Thyroid gland (tissue), 4 donors: ENCODE measurements around the gene DEK. TPM values are rescaled to one million over a fixed set of nuclear protein-coding genes. Genes with fewer than 3 reads are reported as not detected.
"Not testable (repeated sequence)": the region's sequence is repeated elsewhere in the genome, so short reads cannot be mapped to it uniquely, and the experiment has no call there.

ENCODE experiments used
- DNase-seq, 2 donors: peaks; one replicate each; pipeline ENCODE4 v3.0.0-alpha.2; 2019
- H3K27ac ChIP-seq, 3 donors: fragments of 200-600 bp; sonication (generic); 1 replicate in 2 of 3; 2 replicates in 1 of 3; pipeline ENCODE4 v1.5.1; 2016 to 2019; ENCODE audit warnings: mild to moderate bottlenecking in 1 of 3, moderate library complexity in 1 of 3
- H3K27me3 ChIP-seq: fragments of 200-600 bp; sonication (generic); one replicate; pipeline ENCODE4 v1.5.1; 2019
- H3K36me3 ChIP-seq, 2 donors: fragments of 200-600 bp; sonication (generic); one replicate each; pipeline ENCODE4 v1.5.1; 2016 to 2019
- H3K4me1 ChIP-seq, 2 donors: fragments of 200-600 bp; sonication (generic); one replicate each; pipeline ENCODE4 v1.5.1; 2017 to 2019
- H3K4me3 ChIP-seq, 3 donors: fragments of 200-600 bp; sonication (generic); replicated peaks in 1 of 3; 1 replicate in 2 of 3; 2 replicates in 1 of 3; pipeline ENCODE4 v1.5.1; 2016; ENCODE audit warnings: mild to moderate bottlenecking in 1 of 3
- H3K9me3 ChIP-seq: fragments of 200-600 bp; sonication (generic); one replicate; pipeline ENCODE4 v1.5.1; 2017
- CTCF ChIP-seq, 6 experiments: fragments of 200-600 bp in 3 of 6; fragments of 450-650 bp in 3 of 6; sonication (generic) in 3 of 6; IDR thresholded peaks; one replicate each; pipeline ENCODE4 v1.5.1; 2016 to 2019; ENCODE audit warnings: antibody characterized with exemption in 6 of 6, mild to moderate bottlenecking in 2 of 6, inconsistent platforms in 1 of 6, moderate library complexity in 1 of 6
- POLR2A ChIP-seq, 2 donors: fragments of 450-650 bp; IDR thresholded peaks; one replicate each; pipeline ENCODE4 v1.6.1; 2017; ENCODE audit warnings: antibody characterized with exemption in 2 of 2, mild to moderate bottlenecking in 2 of 2, moderate library complexity in 1 of 2
- WGBS, 2 donors: methylation state at CpG; one replicate each; pipeline ENCODE4 v1.1.5; 2017; 5-methylcytosine and 5-hydroxymethylcytosine counted together
- intact Hi-C: fragments of 100-400 bp; cut with DNase I; formaldehyde crosslinking; loops from one replicate; pipeline ENCODE4 v1.15.1; 2023
- small RNA-seq: library from RNA; depleted of rRNA; stranded (forward); fragments of <200 nt; gene quantifications from one replicate; pipeline ENCODE3, GENCODE V24; 2016
- total RNA-seq, 4 donors: library from RNA; depleted of rRNA; stranded (reverse); fragments of >200 nt; gene quantifications; one replicate each; pipeline ENCODE4 v1.2.3, GENCODE V29; 2016

DEK gene
- total RNA-seq, 4 donors from 2014 or later, result 165 to 211 (median 207) TPM

GRCh38 chr6:18177286-18177965 is 86.9 kb downstream of the DEK start:
- no peak for DNase-seq
- Histone ChIP-seq H3K27ac (no peak overlapping the region), H3K4me1 (peaks cover 15 to 20% of the 10 kb centered on the region in 2 donors), H3K27me3 (no peaks in the 10 kb centered on the region), H3K36me3 (peaks cover 0 to 5% of the 10 kb centered on the region in 2 donors), H3K4me3 (no peak overlapping the region), H3K9me3 (no peaks in the 10 kb centered on the region)
- WGBS, 2 donors, result 96 to 98% methylated on average over 4 of the region's 4 CpGs
- TF ChIP-seq POLR2A (IDR thresholded peaks at IDR 0.05) (no peak), CTCF (IDR thresholded peaks at IDR 0.05) (no peak)
- intact Hi-C loops, result no loop called here

GRCh38 chr6:18176198-18176597 is 88.1 kb downstream of the DEK start:
- DNase-seq, intact Hi-C loops, H3K9me3 ChIP-seq, H3K4me3 ChIP-seq, H3K27me3 ChIP-seq, H3K27ac ChIP-seq: not testable (repeated sequence)
- peaks cover 5 to 13% of the 10 kb centered on the region in 2 donors for H3K36me3 ChIP-seq
- peaks cover 12 to 14% of the 10 kb centered on the region in 2 donors for H3K4me1 ChIP-seq
- WGBS, 2 donors, result 89 to 91% methylated on average over 4 of the region's 4 CpGs

Small RNA genes within 50 kb of the gene (small RNA-seq; reads per million reads assigned to genes)
- gene AL138825.1 (not detected), gene RF00019 (not detected), gene RNU6-263P (not detected)

Other genes with a start within 250 kb of the DEK start
- gene NHLRC1, start 141.9 kb downstream of the DEK start, total RNA-seq, result 1 to 10 TPM; 1.7 to 4.9 (median 3.5) TPM
- gene TPMT, start 109.5 kb downstream of the DEK start, total RNA-seq, result 100 to 1,000 TPM in 3 of 4 donors, 10 to 100 TPM in 1; 76.7 to 142 (median 113) TPM
- 10 to 100 TPM; 46.2 to 89.5 (median 70.8) TPM for gene KDM1B, start 109.1 kb downstream of the DEK start, total RNA-seq
- gene RNF144B, start 122.8 kb upstream of the DEK start, total RNA-seq, result 100 to 1,000 TPM in 2 of 4 donors, 10 to 100 TPM in 2; 67.3 to 143 (median 114) TPM